Pancreas (tissue), 10 donors: Measurements from ENCODE around the gene SPTBN1. TPM values are rescaled to one million over a fixed set of nuclear protein-coding genes. Genes with fewer than 3 reads are reported as not detected.

Experiments used
- ATAC-seq, 4 donors: fragments of 200-7000 bp; cut with Tn5 transposase; one replicate each; pipeline versions ENCODE4 v1.8.0 to v1.9.1; 2020; ENCODE audit warnings: mild to moderate bottlenecking in 4 of 4, moderate library complexity in 4 of 4
- DNase-seq, 6 donors: peaks; one replicate each; pipeline ENCODE4 v3.0.0-alpha.2; 2020
- FAIRE-seq: peaks from 2 replicates; lab custom pipeline; 2012; peaks lifted over from hg19 to GRCh38; lab: Jason Lieb, UNC
- H3K27ac ChIP-seq, 4 donors: fragments of 200-600 bp; sonication (generic); 1 replicate in 3 of 4; 2 replicates in 1 of 4; pipeline versions ENCODE4 v1.5.0 to v1.8.0; 2020
- H3K27me3 ChIP-seq, 4 donors: fragments of 200-600 bp; one replicate each; pipeline ENCODE4 v1.8.0; 2021
- H3K36me3 ChIP-seq, 3 donors: fragments of 200-600 bp; sonication (generic) in 1 of 3; one replicate each; pipeline versions ENCODE4 v1.5.0 to v1.8.0; 2020 to 2021
- H3K4me1 ChIP-seq, 3 donors: fragments of 200-600 bp; one replicate each; pipeline ENCODE4 v1.8.0; 2021
- H3K4me3 ChIP-seq, 4 donors: fragments of 200-600 bp; sonication (generic) in 2 of 4; one replicate each; pipeline versions ENCODE4 v1.5.0 to v1.8.0; 2020 to 2021
- H3K9me3 ChIP-seq, 4 donors: fragments of 200-600 bp; one replicate each; pipeline ENCODE4 v1.8.0; 2021
- CTCF ChIP-seq, 4 donors: fragments of 200-600 bp; sonication (generic) in 3 of 4; IDR thresholded peaks; one replicate each; pipeline versions ENCODE4 v1.5.0 to v1.8.0; 2021; ENCODE audit warnings: antibody characterized with exemption in 4 of 4
- WGBS, 2 donors: extraction: QIAGEN DNeasy Blood & Tissue Kit; methylation state at CpG; one replicate each; pipeline ENCODE4 v1.1.7; 2013; 5-methylcytosine and 5-hydroxymethylcytosine counted together
- intact Hi-C, 3 donors: fragments of 100-400 bp; cut with DNase I; formaldehyde crosslinking; loops; one replicate each; pipeline versions ENCODE4 v1.11.1 to v1.14.2; 2022
- polyA plus RNA-seq, 2 donors: library from polyadenylated mRNA; stranded (reverse); fragments of 200-250 nt; gene quantifications; one replicate each; pipeline ENCODE4 v1.2.3, GENCODE V29; 2013
- total RNA-seq, 6 donors: library from RNA; stranded (reverse); fragmentation: NEBNext Ultra II Directional in 4 of 6; extraction: Animal tissue kit (Norgen Biotek cat#: 25700) in 4 of 6; gene quantifications; one replicate each; pipeline versions ENCODE4 v1.2.1 to v1.2.4, GENCODE V29; 2021 to 2023
- donor health status: healthy with polysubstance abuse.
- donor health status: DM: no; HTN: no; CAD: no; lungs with moderate emphysema.
- donor health status: DM: no; HTN: no; CAD: no.
- donor health status: control.
- donor health status: control.
- donor health status: Bipolar disorder and iron deficiency.
- donor health status: DM: yes; HTN: yes; CAD: no.
- donor health status: DM: no; HTN: no; CAD: no.
- donor health status: DM: no; HTN: no; CAD: no.
- donor health status: DM: yes; HTN: yes; CAD: no.

Gene SPTBN1
- total and polyA plus RNA-seq, 8 donors, result 43.8 to 192 (median 84.4) TPM

- FAIRE-seq (no peak), DNase-seq (no peak), ATAC-seq (no peak)
- 96% methylated on average over 6 of the region's 6 CpGs for WGBS, 2 donors
- Histone ChIP-seq H3K4me3 (no peak overlapping the region), H3K4me1 (peaks cover 0 to 2% (median 0%) of the 10 kb centered on the region in 3 donors), H3K27ac (no peak overlapping the region), H3K36me3 (no peaks in the 10 kb centered on the region), H3K27me3 (no peaks in the 10 kb centered on the region), H3K9me3 (no peaks in the 10 kb centered on the region)
- intact Hi-C loops, result no loop called here
- no peak for TF ChIP-seq CTCF (IDR thresholded peaks at IDR 0.05)
Measured at GRCh38 chr2:54712516-54712915, 256.4 kb downstream of the SPTBN1 start.

- WGBS, 2 donors, result 67 to 77% methylated on average over 4 of the region's 4 CpGs
- no peak overlapping the region for H3K27ac ChIP-seq
- H3K4me3 ChIP-seq, result no peak overlapping the region
- DNase-seq (no peak), FAIRE-seq (no peak), ATAC-seq (no peak)
- H3K36me3 ChIP-seq, result no peaks in the 10 kb centered on the region
- intact Hi-C loops, result no loop called here
- no peaks in the 10 kb centered on the region for H3K27me3 ChIP-seq
- TF ChIP-seq CTCF (IDR thresholded peaks at IDR 0.05), result no peak
- peaks cover 0 to 2% (median 0%) of the 10 kb centered on the region in 3 donors for H3K4me1 ChIP-seq
- no peaks in the 10 kb centered on the region for H3K9me3 ChIP-seq
Measured at GRCh38 chr2:54714996-54715395, 258.9 kb downstream of the SPTBN1 start.

- no peaks in the 10 kb centered on the region for H3K36me3 ChIP-seq
- no peak for FAIRE-seq
- H3K27me3 ChIP-seq, result no peaks in the 10 kb centered on the region
- peaks cover 0 to 2% (median 0%) of the 10 kb centered on the region in 3 donors for H3K4me1 ChIP-seq
- no peak for ATAC-seq
- H3K27ac ChIP-seq, result no peak overlapping the region
- intact Hi-C loops, result no loop called here
- no peaks in the 10 kb centered on the region for H3K9me3 ChIP-seq
- H3K4me3 ChIP-seq, result no peak overlapping the region
- DNase-seq, result no peak
- TF ChIP-seq CTCF (IDR thresholded peaks at IDR 0.05), result no peak
Measured at GRCh38 chr2:54716375-54716774, 260.2 kb downstream of the SPTBN1 start.

- ATAC-seq, result no peak
- 67 to 75% methylated on average over 2 of the region's 2 CpGs for WGBS, 2 donors
- no peak for TF ChIP-seq CTCF (IDR thresholded peaks at IDR 0.05)
- no peaks in the 10 kb centered on the region for H3K4me1 ChIP-seq
- intact Hi-C loops, result no loop called here
- FAIRE-seq, result no peak
- H3K27me3 ChIP-seq, result no peaks in the 10 kb centered on the region
- H3K27ac ChIP-seq, result no peak overlapping the region
- no peaks in the 10 kb centered on the region for H3K36me3 ChIP-seq
- no peak for DNase-seq
- no peak overlapping the region for H3K4me3 ChIP-seq
- no peaks in the 10 kb centered on the region for H3K9me3 ChIP-seq
Measured at GRCh38 chr2:54720563-54720962, 264.4 kb downstream of the SPTBN1 start.

Other genes starting within 250 kb of the SPTBN1 start
- under 1 TPM in 2 of 6 donors, not detected in 4; 0.06 to 0.09 TPM for gene TSPYL6, start 200.1 kb upstream of the SPTBN1 start, total RNA-seq
- gene TSPYL6, start 200.1 kb upstream of the SPTBN1 start, polyA plus RNA-seq, result not detected